ENCODE data around the gene SRCIN1.
A peak's percentile ranks its signal among the peaks of the same experiment; 100 is the strongest.

The SRCIN1 gene

GRCh38 chr17:38509772-38510420 lies 95.9 kb downstream of the SRCIN1 start:
- no peaks in the 10 kb centered on the region for H3K9me2 ChIP-seq (replicated peaks; ENCODE audit: control insufficient read depth, low read length)
- no peak overlapping the region for H3K27ac ChIP-seq (ENCODE audit: low read depth, low read length)
- no peak overlapping the region for H3K4me2 ChIP-seq (ENCODE audit: low read length)
- no peaks in the 10 kb centered on the region for H3F3A ChIP-seq (ENCODE audit: control insufficient read depth, insufficient read depth)
- TF ChIP-seq EZH2phosphoT487 (IDR thresholded peaks at IDR 0.05; ENCODE audit: borderline replicate concordance, low read length): no peak
- no peak for TF ChIP-seq CTCF (IDR thresholded peaks at IDR 0.05; ENCODE audit: low read depth, low read length, poor library complexity, severe bottlenecking)
- peaks cover 6% of the 10 kb centered on the region; the same call in 1 of the 2 replicates for H3K27me3 ChIP-seq (ENCODE audit: control insufficient read depth, low read length)
- H3K4me3 ChIP-seq (ENCODE audit: low read length): no peak overlapping the region
- H3K79me2 ChIP-seq (ENCODE audit: control insufficient read depth, low read length): no peaks in the 10 kb centered on the region
- H3K4me1 ChIP-seq (ENCODE audit: control insufficient read depth, low read length): no peaks in the 10 kb centered on the region
- no peaks in the 10 kb centered on the region; the same call in 1 of the 2 replicates for H4K20me1 ChIP-seq (ENCODE audit: control insufficient read depth, insufficient read depth, low read depth, low read length)
- H3K36me3 ChIP-seq (ENCODE audit: control insufficient read depth, low read length): no peaks in the 10 kb centered on the region
- no peaks in the 10 kb centered on the region for H3K9me3 ChIP-seq (ENCODE audit: control insufficient read depth, insufficient read depth, low read length)

DNA sequence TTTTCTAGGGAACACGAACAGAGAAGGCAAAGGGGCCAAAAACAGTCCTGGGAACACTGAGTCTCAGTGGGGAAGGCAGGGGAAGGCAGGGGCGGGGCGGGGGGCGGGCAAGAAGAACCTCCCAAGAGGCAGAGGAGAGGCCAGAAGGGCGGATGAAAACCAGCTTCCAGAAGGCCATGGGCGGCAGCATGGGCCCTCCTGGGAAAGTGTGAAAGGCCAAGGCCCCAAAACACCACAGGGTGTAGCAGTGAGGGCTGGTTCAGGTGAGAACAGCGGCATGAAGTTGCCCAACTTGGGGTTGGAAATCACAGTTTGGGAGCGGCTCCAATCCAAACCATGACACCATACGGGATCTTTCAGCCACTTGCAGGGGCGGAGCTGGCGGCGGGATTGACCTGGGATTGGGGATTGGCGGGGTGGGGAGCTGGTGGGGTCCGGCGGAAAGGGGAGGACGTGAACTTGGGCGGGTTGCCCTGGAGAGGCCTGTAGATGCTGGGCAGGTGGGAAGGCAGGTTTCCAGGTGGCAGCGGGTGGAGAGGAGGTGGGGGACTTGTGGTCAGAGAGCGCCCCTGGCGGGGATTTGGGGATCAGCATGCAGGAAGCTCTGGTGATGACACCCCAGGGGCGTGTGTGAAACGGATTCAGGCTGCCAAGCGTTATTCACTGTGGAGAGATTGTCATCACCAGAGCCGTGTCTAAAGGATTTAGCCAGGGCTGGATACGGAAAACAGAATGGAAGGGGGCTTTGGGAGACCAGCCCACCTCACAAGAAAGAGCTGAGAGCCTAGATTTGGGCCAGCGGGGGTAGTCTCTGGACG lies 96.6 kb downstream of the SRCIN1 start:
- no peaks in the 10 kb centered on the region for H3K79me2 ChIP-seq (ENCODE audit: control insufficient read depth, low read length)
- no peaks in the 10 kb centered on the region for H3K9me2 ChIP-seq (replicated peaks; ENCODE audit: control insufficient read depth, low read length)
- H3K4me1 ChIP-seq (ENCODE audit: control insufficient read depth, low read length): no peaks in the 10 kb centered on the region
- H3K4me3 ChIP-seq (ENCODE audit: low read length): no peak overlapping the region
- no peaks in the 10 kb centered on the region for H3K9me3 ChIP-seq (ENCODE audit: control insufficient read depth, insufficient read depth, low read length)
- H3F3A ChIP-seq (ENCODE audit: control insufficient read depth, insufficient read depth): no peaks in the 10 kb centered on the region
- H3K27me3 ChIP-seq (ENCODE audit: control insufficient read depth, low read length): peaks cover 6% of the 10 kb centered on the region; the same call in 1 of the 2 replicates
- H4K20me1 ChIP-seq (ENCODE audit: control insufficient read depth, insufficient read depth, low read depth, low read length): no peaks in the 10 kb centered on the region; the same call in 1 of the 2 replicates
- peak; percentile 90 for TF ChIP-seq CTCF (IDR thresholded peaks at IDR 0.05; ENCODE audit: low read depth, low read length, poor library complexity, severe bottlenecking)
- no peak for TF ChIP-seq EZH2phosphoT487 (IDR thresholded peaks at IDR 0.05; ENCODE audit: borderline replicate concordance, low read length)
- no peak overlapping the region for H3K27ac ChIP-seq (ENCODE audit: low read depth, low read length)
- no peak overlapping the region for H3K4me2 ChIP-seq (ENCODE audit: low read length)
- no peaks in the 10 kb centered on the region for H3K36me3 ChIP-seq (ENCODE audit: control insufficient read depth, low read length)

- Histone ChIP-seq H3K4me2 (ENCODE audit: low read length) (no peak overlapping the region), H3K4me1 (ENCODE audit: control insufficient read depth, low read length) (no peaks in the 10 kb centered on the region), H3F3A (ENCODE audit: control insufficient read depth, insufficient read depth) (no peaks in the 10 kb centered on the region), H3K9me2 (replicated peaks; ENCODE audit: control insufficient read depth, low read length) (no peaks in the 10 kb centered on the region), H3K79me2 (ENCODE audit: control insufficient read depth, low read length) (no peaks in the 10 kb centered on the region), H3K27ac (ENCODE audit: low read depth, low read length) (no peak overlapping the region), H3K36me3 (ENCODE audit: control insufficient read depth, low read length) (no peaks in the 10 kb centered on the region), H4K20me1 (ENCODE audit: control insufficient read depth, insufficient read depth, low read depth, low read length) (no peaks in the 10 kb centered on the region; the same call in 1 of the 2 replicates), H3K9me3 (ENCODE audit: control insufficient read depth, insufficient read depth, low read length) (no peaks in the 10 kb centered on the region), H3K27me3 (ENCODE audit: control insufficient read depth, low read length) (peaks cover 6% of the 10 kb centered on the region; the same call in 1 of the 2 replicates), H3K4me3 (ENCODE audit: low read length) (no peak overlapping the region)
- no peak for TF ChIP-seq EZH2phosphoT487 (IDR thresholded peaks at IDR 0.05; ENCODE audit: borderline replicate concordance, low read length)
- TF ChIP-seq CTCF (IDR thresholded peaks at IDR 0.05; ENCODE audit: low read depth, low read length, poor library complexity, severe bottlenecking): no peak
These were observed 97.2 kb downstream of the SRCIN1 start for GRCh38 chr17:38508570-38508950.

Measured in DOHH2 (cell line).